A673 (cell line): Measurements from ENCODE around the gene TSTD1.

Experiments used
- CTCF ChIP-seq: fragments of 300-800, 200-600 bp; sonication (generic); conservative IDR thresholded peaks from 2 replicates; pipeline ENCODE4 v1.5.1; 2017; ENCODE audit warnings: low read depth, mild to moderate bottlenecking, antibody characterized with exemption, low read length, moderate library complexity, mixed read lengths
- EZH2 ChIP-seq: fragments of 200-600 bp; sonication (generic); IDR thresholded peaks from 2 replicates; pipeline ENCODE4 v1.6.1; 2017; ENCODE audit warnings: borderline replicate concordance, low read depth, mild to moderate bottlenecking, mixed read lengths, antibody characterized with exemption, low read length; ENCODE audit not compliant: poor library complexity, severe bottlenecking

DNA sequence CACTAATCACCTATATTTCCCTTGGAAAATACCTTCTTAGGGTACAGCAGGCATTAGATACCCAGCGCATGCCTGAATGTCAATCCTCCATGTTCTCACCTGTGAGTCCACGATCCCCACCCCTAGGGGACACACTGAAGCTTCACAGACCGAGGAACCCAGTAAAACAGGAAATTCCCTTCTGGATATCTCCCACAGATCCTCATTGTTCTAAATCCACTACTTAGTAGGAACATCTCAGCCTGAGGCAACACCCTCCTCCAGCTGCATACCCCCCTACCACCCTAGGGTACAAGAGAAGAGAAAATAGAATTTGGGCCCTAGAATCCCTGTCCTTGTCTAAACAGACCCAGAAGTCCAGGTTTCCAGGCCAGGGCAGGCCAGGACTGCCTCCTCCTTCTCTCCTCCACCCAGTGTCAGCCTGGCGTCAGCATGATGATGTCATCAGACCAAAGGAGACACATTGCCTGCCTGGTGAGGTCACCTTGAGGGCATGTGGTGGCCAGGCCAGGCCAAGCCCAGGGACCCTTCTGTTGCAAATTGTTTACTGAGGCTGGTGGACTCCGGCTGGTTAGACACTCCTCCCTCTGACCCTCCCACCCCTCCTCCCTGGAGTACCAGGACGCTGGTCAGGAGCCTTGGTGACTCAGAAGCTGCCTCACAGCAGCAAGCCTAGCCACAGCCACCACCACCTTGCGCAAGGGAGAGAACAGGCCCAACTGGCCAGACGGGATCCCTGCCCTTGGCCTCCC lies 44.4 kb upstream of the TSTD1 start:
- TF ChIP-seq CTCF (no peak), EZH2 (no peak)
